Karpas-422 (cell line): Measurements from ENCODE around the gene DENND2A. TPM values are rescaled to one million over a fixed set of nuclear protein-coding genes. Genes with fewer than 3 reads are reported as not detected.
"Not testable (repeated sequence)": the region's sequence is repeated elsewhere in the genome, so short reads cannot be mapped to it uniquely, and the experiment has no call there.

ENCODE experiments used
- DNase-seq: peaks from one replicate; pipeline ENCODE4 v3.0.0-alpha.2; 2015
- H2AFZ ChIP-seq: fragments of 200-600 bp; sonication (generic); 2 replicates; pipeline ENCODE4 v1.6.1; 2014; ENCODE audit warnings: antibody characterized with exemption, low read length, mixed read lengths
- H3K27ac ChIP-seq: fragments of 200-600 bp; sonication (generic); 2 replicates; pipeline ENCODE4 v1.5.1; 2014; ENCODE audit warnings: mild to moderate bottlenecking, low read length, moderate library complexity
- H3K27me3 ChIP-seq: fragments of 200-600 bp; sonication (generic); 2 replicates; pipeline ENCODE4 v1.6.1; 2014; ENCODE audit warnings: low read length, mixed read lengths
- H3K36me3 ChIP-seq: fragments of 200-600 bp; sonication (generic); 2 replicates; pipeline ENCODE4 v1.6.1; 2014; ENCODE audit warnings: low read length, mixed read lengths; ENCODE audit not compliant: insufficient read depth
- H3K4me1 ChIP-seq: fragments of 200-600 bp; sonication (generic); 2 replicates; pipeline ENCODE4 v1.6.1; 2014; ENCODE audit warnings: mild to moderate bottlenecking, low read length, mixed read lengths
- H3K4me2 ChIP-seq: fragments of 200-600 bp; sonication (generic); 2 replicates; pipeline ENCODE4 v1.6.1; 2014; ENCODE audit warnings: low read length, low read depth, mild to moderate bottlenecking; ENCODE audit not compliant: poor library complexity, severe bottlenecking
- H3K4me3 ChIP-seq: fragments of 200-600 bp; sonication (generic); 2 replicates; pipeline ENCODE4 v1.5.1; 2014; ENCODE audit warnings: mild to moderate bottlenecking, antibody characterized with exemption, low read length, mixed read lengths
- H3K79me2 ChIP-seq: fragments of 200-600 bp; sonication (generic); 2 replicates; pipeline ENCODE4 v1.6.1; 2014; ENCODE audit warnings: mild to moderate bottlenecking, low read length, mixed read lengths
- H3K9ac ChIP-seq: fragments of 200-600 bp; sonication (generic); 2 replicates; pipeline ENCODE4 v1.6.0; 2014; ENCODE audit warnings: low read length
- H3K9me2 ChIP-seq: fragments of 200-600 bp; sonication (generic), shearing (Covaris generic); replicated peaks from 2 replicates; pipeline ENCODE4 v1.6.0; 2014; ENCODE audit warnings: mild to moderate bottlenecking, low read length, moderate library complexity; ENCODE audit not compliant: insufficient read depth
- H3K9me3 ChIP-seq: fragments of 300-700, 200-600 bp; sonication (generic); 2 replicates; pipeline ENCODE4 v1.6.1; 2014; ENCODE audit warnings: low read length, mixed read lengths
- H4K20me1 ChIP-seq: fragments of 200-600 bp; sonication (generic); 2 replicates; pipeline ENCODE4 v1.6.1; 2014; ENCODE audit warnings: mild to moderate bottlenecking, antibody characterized with exemption, low read length, low read depth; ENCODE audit not compliant: insufficient read depth
- total RNA-seq: library from RNA; depleted of rRNA; stranded (reverse); fragments of >200 nt; shearing (Covaris generic); gene quantifications from 2 replicates; pipeline ENCODE4 v1.2.3, GENCODE V29; 2014; ENCODE audit warnings: low replicate concordance

Gene DENND2A
- total RNA-seq, 1 experiment from 2014 or later = not detected

DNA sequence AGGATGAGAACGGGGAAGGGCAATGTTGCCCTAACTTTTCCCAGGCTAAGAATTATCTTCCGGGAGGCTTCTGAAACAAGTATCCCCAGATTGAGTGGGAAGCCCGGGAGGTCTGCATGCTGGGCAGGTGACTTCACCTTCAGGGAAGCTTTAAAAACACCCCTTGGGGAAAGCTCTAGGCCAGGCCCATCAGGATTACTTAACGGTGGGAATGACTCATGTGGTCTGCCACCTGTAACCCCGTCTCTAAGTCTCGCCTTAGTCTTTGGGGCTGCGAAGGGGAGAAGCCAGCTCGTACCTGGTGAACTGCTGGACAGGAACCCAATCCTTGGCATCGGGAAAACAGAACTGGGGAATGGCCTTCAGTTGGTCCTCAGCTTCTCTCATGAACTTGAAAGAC is 81.2 kb downstream of the DENND2A start:
- Histone ChIP-seq H3K27me3 (no peaks in the 10 kb centered on the region), H3K79me2 (no peaks in the 10 kb centered on the region), H3K4me3 (no peak overlapping the region), H3K9me3 (no peaks in the 10 kb centered on the region), H3K27ac (no peak overlapping the region), H4K20me1 (no peaks in the 10 kb centered on the region), H3K4me2 (no peak overlapping the region), H3K4me1 (no peaks in the 10 kb centered on the region), H2AFZ (no peak overlapping the region), H3K9ac (no peak overlapping the region), H3K36me3 (no peaks in the 10 kb centered on the region), H3K9me2 (no peaks in the 10 kb centered on the region)
- DNase-seq = no peak

DNA sequence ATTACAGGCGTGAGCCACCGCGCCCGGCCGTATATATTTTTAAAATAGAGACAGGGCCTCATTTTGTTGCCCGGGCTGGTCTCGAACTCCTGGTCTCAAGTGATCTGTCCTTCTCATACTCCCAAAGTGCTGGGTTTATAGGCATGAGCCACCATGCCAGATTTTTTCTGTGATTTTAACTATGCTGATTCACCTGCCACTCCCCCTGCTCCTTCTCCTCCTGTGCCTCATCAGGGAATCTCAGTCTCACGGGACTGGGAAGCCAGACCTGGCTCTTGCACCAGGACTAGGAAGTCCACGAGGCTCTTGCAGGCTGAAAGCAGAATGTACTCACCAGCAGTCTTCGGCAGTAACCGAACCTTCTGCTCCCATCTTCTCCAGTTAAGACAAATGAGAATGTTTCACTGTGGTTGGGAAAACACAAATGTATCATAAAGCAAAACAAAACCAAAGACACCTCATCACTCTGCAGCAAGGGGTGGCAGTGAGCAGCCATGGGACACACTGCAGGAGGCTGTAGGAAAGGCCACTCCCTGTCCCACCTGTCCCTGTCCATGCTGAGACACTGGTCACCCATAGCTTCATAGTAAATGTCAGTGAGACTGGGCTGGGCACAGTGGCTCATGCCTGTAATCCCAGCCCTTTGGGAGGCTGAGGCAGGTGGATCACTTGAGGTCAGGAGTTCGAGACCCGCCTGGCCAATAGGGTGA is 82.6 kb downstream of the DENND2A start:
- no peaks in the 10 kb centered on the region for H3K27me3 ChIP-seq
- no peaks in the 10 kb centered on the region for H3K79me2 ChIP-seq
- H3K36me3 ChIP-seq = no peaks in the 10 kb centered on the region
- no peaks in the 10 kb centered on the region for H3K9me2 ChIP-seq
- no peak overlapping the region for H3K4me2 ChIP-seq
- H4K20me1 ChIP-seq = no peaks in the 10 kb centered on the region
- no peaks in the 10 kb centered on the region for H3K9me3 ChIP-seq
- H3K4me3 ChIP-seq = no peak overlapping the region
- DNase-seq = no peak
- no peak overlapping the region for H3K9ac ChIP-seq
- no peak overlapping the region for H2AFZ ChIP-seq
- H3K4me1 ChIP-seq = no peaks in the 10 kb centered on the region
- H3K27ac ChIP-seq = no peak overlapping the region

DNA sequence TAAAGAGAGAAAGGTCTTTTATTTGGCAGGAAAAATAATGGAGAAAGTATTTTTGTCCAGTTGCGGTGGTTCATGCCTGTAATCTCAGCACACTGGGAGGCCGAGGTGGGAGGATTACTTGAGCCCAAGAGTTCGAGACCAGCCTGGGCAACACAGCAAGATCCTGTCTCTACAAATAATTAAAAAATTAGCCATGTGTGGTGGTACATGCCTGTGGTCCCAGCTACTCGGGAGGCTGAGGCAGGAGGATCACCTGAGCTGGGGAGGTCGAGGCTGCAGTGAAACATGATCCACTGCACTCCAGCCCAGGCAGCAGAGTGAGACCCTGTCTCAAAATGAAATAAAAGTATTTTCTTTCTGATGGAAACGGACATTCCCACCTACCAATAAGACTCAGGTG is 83.5 kb downstream of the DENND2A start:
- Histone ChIP-seq H4K20me1 (no peaks in the 10 kb centered on the region), H3K36me3 (no peaks in the 10 kb centered on the region), H3K9me3 (no peaks in the 10 kb centered on the region), H3K9ac (no peak overlapping the region), H3K4me1 (no peaks in the 10 kb centered on the region), H3K79me2 (no peaks in the 10 kb centered on the region), H3K4me2 (no peak overlapping the region), H3K4me3 (no peak overlapping the region), H2AFZ (no peak overlapping the region), H3K27me3 (no peaks in the 10 kb centered on the region), H3K9me2 (no peaks in the 10 kb centered on the region), H3K27ac (no peak overlapping the region)
- DNase-seq = no peak

DNA sequence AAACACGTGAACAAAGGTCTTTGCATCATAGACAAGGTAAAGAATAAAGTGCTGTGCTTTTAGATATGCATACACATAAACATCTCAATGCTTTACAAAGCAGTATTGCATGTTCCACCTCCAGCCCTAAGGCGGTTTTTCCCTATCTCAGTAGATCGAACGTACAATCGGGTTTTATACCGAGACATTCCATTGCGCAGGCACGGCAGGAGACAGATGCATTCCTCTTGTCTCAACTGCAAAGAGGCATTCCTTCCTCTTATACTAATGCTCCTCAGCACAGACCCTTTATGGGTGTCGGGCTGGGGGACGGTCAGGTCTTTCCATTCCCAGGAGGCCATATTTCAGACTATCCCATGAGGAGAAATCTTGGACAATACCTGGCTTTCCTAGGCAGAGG is 87.4 kb downstream of the DENND2A start:
- H2AFZ ChIP-seq, H3K4me2 ChIP-seq, H3K9me3 ChIP-seq, H3K9me2 ChIP-seq, H3K36me3 ChIP-seq, H3K9ac ChIP-seq, DNase-seq, H3K4me3 ChIP-seq, H3K27me3 ChIP-seq, H4K20me1 ChIP-seq, H3K79me2 ChIP-seq, H3K4me1 ChIP-seq, H3K27ac ChIP-seq: not testable (repeated sequence)

DNA sequence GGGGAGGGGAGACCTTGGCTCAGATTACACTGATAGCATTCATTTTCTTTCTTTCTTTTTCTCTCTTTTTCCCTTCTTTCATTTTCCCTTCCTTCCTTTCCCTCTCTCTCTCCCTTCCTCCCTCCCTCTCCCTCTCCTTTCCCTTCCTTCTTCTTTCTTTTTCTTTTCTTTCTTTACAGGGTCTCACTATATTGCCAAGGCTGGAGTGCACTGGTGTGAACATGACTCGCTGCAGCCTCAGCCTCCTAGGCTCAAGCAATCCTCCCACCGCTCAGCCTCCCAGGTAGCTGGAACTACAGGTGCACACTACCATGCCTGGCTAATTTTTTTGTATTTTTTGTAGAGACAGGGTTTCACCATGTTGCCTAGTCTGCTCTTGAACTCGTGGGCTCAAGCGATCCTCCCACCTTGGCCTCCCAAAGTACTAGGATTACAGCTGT is 88.4 kb downstream of the DENND2A start:
- Histone ChIP-seq H3K27me3 (no peaks in the 10 kb centered on the region), H3K4me2 (no peak overlapping the region), H3K9ac (no peak overlapping the region), H3K27ac (no peak overlapping the region), H3K36me3 (no peaks in the 10 kb centered on the region), H3K79me2 (no peaks in the 10 kb centered on the region), H2AFZ (no peak overlapping the region), H3K9me3 (no peaks in the 10 kb centered on the region), H3K4me1 (no peaks in the 10 kb centered on the region), H3K9me2 (no peaks in the 10 kb centered on the region), H4K20me1 (0 out of 2 replicates have a peak, but pooled peaks cover 3% of the 10 kb centered on the region), H3K4me3 (no peak overlapping the region)
- no peak for DNase-seq

DNA sequence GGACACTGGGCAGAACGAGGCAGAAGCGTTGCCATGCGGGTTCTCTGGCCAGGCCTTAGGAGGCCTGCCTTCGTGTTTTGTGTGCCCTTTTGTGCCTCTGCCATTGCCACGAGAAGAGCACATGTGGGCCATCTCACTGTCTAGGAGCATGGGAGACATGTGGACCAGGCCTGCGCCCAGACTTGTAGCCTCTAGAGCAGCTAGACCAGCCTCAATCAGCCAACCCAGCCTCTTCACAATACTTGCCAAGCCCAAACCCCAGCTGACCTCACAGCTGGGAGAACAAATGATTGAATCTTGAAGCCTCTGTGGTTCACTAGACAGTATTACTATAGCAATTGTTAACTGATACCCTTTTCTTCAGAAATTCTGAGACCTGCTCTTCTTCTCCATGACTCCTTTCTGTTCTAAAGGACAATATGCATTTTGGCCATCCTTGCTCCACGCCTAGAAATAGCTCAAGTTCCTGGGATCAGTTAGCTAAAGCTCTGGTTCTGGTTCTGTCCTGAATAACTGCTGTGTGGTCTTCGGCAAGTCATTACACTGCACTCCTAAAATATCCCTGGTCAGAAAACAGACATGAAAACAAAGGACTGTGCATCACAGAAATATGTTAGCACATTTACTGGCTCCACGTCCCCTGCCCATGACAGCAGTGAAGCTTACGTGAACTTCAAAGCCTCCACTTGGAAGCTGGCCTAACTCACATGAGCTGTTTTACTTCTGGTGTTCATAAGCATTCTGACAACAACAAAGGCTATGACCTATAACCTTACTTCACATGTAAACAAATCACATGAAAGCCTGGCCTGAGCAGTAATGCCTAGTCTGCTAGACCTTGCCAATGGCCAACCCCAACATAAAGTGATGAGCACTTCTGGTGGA is 89.0 kb downstream of the DENND2A start:
- no peaks in the 10 kb centered on the region for H3K9me3 ChIP-seq
- H3K9me2 ChIP-seq = no peaks in the 10 kb centered on the region
- no peaks in the 10 kb centered on the region for H3K79me2 ChIP-seq
- DNase-seq = no peak
- H3K27ac ChIP-seq = no peak overlapping the region
- H4K20me1 ChIP-seq = 0 out of 2 replicates have a peak, but pooled peaks cover 8% of the 10 kb centered on the region
- no peak overlapping the region for H3K9ac ChIP-seq
- H3K36me3 ChIP-seq = no peaks in the 10 kb centered on the region
- no peak overlapping the region for H2AFZ ChIP-seq
- no peak overlapping the region for H3K4me2 ChIP-seq
- H3K4me1 ChIP-seq = no peaks in the 10 kb centered on the region
- H3K4me3 ChIP-seq = no peak overlapping the region
- H3K27me3 ChIP-seq = no peaks in the 10 kb centered on the region

DNA sequence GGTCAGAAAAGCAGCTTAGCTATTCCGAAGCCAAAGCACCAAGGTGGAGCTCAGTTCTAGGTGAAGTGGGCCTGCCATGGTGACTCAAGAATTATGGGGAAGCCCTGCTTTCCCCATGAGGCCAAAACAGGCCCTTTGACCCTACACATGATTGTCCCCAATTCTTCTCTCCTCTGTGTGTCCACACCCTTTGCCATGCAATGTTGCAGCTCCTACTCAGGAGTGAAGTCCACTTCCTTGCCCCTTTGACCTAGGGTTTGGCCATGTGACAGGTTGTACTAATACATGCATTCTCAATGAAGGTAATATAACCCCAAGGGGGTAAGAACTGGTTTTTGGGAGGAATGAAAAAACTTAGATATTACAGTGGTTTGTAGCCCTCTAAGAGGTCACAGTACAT is 93.7 kb downstream of the DENND2A start:
- no peaks in the 10 kb centered on the region for H3K9me3 ChIP-seq
- H4K20me1 ChIP-seq = 0 out of 2 replicates have a peak, but pooled peaks cover 8% of the 10 kb centered on the region
- H3K4me2 ChIP-seq = no peak overlapping the region
- no peak overlapping the region for H3K9ac ChIP-seq
- no peaks in the 10 kb centered on the region for H3K36me3 ChIP-seq
- H2AFZ ChIP-seq = no peak overlapping the region
- no peaks in the 10 kb centered on the region for H3K4me1 ChIP-seq
- no peak for DNase-seq
- no peak overlapping the region for H3K27ac ChIP-seq
- H3K79me2 ChIP-seq = no peaks in the 10 kb centered on the region
- no peaks in the 10 kb centered on the region for H3K9me2 ChIP-seq
- no peak overlapping the region for H3K4me3 ChIP-seq
- no peaks in the 10 kb centered on the region for H3K27me3 ChIP-seq

DNA sequence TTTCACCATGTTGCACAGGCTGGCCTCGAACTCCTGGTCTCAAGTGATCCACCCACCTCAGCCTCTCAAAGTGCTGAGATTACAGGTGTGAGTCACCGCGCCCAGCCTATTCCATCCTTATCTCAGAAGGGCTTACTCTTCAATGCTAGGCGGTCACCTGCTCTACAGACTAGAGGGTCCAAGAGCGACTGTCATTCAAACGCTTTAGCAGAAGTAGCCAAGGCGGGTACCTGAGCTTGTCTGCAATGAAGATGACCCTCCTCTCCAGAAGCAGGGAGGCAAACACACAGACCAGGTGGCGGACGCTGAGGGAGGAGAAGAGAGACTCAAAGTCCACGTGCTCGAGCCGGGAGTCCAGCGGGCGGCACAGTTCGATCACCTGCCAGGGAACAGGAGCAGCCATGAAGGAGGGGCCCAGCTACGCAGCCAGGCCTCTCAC is 96.2 kb downstream of the DENND2A start:
- Histone ChIP-seq H3K9me2 (no peaks in the 10 kb centered on the region), H3K27ac (no peak overlapping the region), H4K20me1 (0 out of 2 replicates have a peak, but pooled peaks cover 8% of the 10 kb centered on the region), H3K4me2 (no peak overlapping the region), H3K9me3 (no peaks in the 10 kb centered on the region), H3K27me3 (no peaks in the 10 kb centered on the region), H3K9ac (no peak overlapping the region), H3K4me3 (no peak overlapping the region), H2AFZ (no peak overlapping the region), H3K4me1 (no peaks in the 10 kb centered on the region), H3K36me3 (no peaks in the 10 kb centered on the region), H3K79me2 (no peaks in the 10 kb centered on the region)
- no peak for DNase-seq
